DND-41 (cell line): ENCODE results near the gene ARHGEF16.

Experiments
- ATAC-seq: fragments of 200-7000 bp; cut with Tn5 transposase; 3 replicates; pipeline ENCODE4 v1.9.1; 2021; ENCODE audit warnings: low read depth; ENCODE audit not compliant: insufficient read depth
- DNase-seq: peaks from one replicate; pipeline ENCODE4 v3.0.0-alpha.2; 2020
- H2AFZ ChIP-seq: 2 replicates; pipeline ENCODE4 v1.6.0; 2012; ENCODE audit warnings: low read depth, low read length
- H3K27ac ChIP-seq: 2 replicates; pipeline ENCODE4 v1.5.1; 2012; ENCODE audit warnings: low read length, inconsistent platforms
- H3K27me3 ChIP-seq: fragments of 200-600 bp; sonication (generic); 2 replicates; pipeline ENCODE4 v1.6.0; 2012; ENCODE audit warnings: low read length, mild to moderate bottlenecking, inconsistent platforms; ENCODE audit not compliant: insufficient read depth, poor library complexity
- H3K36me3 ChIP-seq: 2 replicates; pipeline ENCODE4 v1.5.1; 2012; ENCODE audit warnings: low read length, inconsistent platforms; ENCODE audit not compliant: insufficient read depth
- H3K4me1 ChIP-seq: 2 replicates; pipeline ENCODE4 v1.5.1; 2012; ENCODE audit warnings: mild to moderate bottlenecking, low read length; ENCODE audit not compliant: insufficient read depth
- H3K4me2 ChIP-seq: 2 replicates; pipeline ENCODE4 v1.6.0; 2012; ENCODE audit warnings: mild to moderate bottlenecking, moderate library complexity, low read length, inconsistent platforms; ENCODE audit not compliant: insufficient read depth
- H3K4me3 ChIP-seq, 2 experiments: fragments of 200-600 bp in 1 of 2; shearing (Covaris generic) in 1 of 2; 2 replicates each; pipeline ENCODE4 v1.5.1; 2012 to 2016; ENCODE audit warnings: inconsistent platforms in 2 of 2, low read length in 2 of 2, mild to moderate bottlenecking in 2 of 2, low read depth in 1 of 2, moderate library complexity in 1 of 2
- H3K79me2 ChIP-seq: 2 replicates; pipeline ENCODE4 v1.6.0; 2012; ENCODE audit warnings: low read length, inconsistent platforms; ENCODE audit not compliant: insufficient read depth
- H3K9ac ChIP-seq: 2 replicates; pipeline ENCODE4 v1.6.0; 2012; ENCODE audit warnings: low read depth, mild to moderate bottlenecking, inconsistent platforms, low read length, moderate library complexity
- H3K9me3 ChIP-seq: 2 replicates; pipeline ENCODE4 v1.5.1; 2012; ENCODE audit warnings: low read length, moderate library complexity, mild to moderate bottlenecking, inconsistent platforms; ENCODE audit not compliant: insufficient read depth, severe bottlenecking
- H4K20me1 ChIP-seq: 2 replicates; pipeline ENCODE4 v1.6.0; 2012; ENCODE audit warnings: low read length; ENCODE audit not compliant: insufficient read depth
- CTCF ChIP-seq: IDR thresholded peaks from 2 replicates; pipeline ENCODE4 v1.5.1; 2012; ENCODE audit warnings: borderline replicate concordance, low read length, moderate library complexity, mild to moderate bottlenecking; ENCODE audit not compliant: poor library complexity, severe bottlenecking; ENCODE audit errors: extremely low read depth
- EZH2 ChIP-seq: IDR thresholded peaks from 3 replicates; pipeline ENCODE4 v1.6.1; 2012; ENCODE audit warnings: borderline replicate concordance, low read depth, mild to moderate bottlenecking, moderate library complexity, low read length, inconsistent platforms; ENCODE audit not compliant: severe bottlenecking

ARHGEF16 gene

GRCh38 chr1:3473381-3473844, 18.9 kb downstream of the ARHGEF16 start:
- DNase-seq: no peak
- Histone ChIP-seq H3K36me3 (no peaks in the 10 kb centered on the region), H3K9ac (no peak overlapping the region), H3K27me3 (no peaks in the 10 kb centered on the region), H3K79me2 (no peaks in the 10 kb centered on the region), H3K27ac (no peak overlapping the region), H2AFZ (no peak overlapping the region), H3K4me1 (no peaks in the 10 kb centered on the region), H3K4me3 (no peak overlapping the region), H3K9me3 (no peaks in the 10 kb centered on the region), H3K4me2 (no peak overlapping the region), H4K20me1 (peaks cover 5% of the 10 kb centered on the region; the same call in 1 of the 2 replicates)
- ATAC-seq: no peak
- TF ChIP-seq EZH2 (no peak), CTCF (no peak)

DNA sequence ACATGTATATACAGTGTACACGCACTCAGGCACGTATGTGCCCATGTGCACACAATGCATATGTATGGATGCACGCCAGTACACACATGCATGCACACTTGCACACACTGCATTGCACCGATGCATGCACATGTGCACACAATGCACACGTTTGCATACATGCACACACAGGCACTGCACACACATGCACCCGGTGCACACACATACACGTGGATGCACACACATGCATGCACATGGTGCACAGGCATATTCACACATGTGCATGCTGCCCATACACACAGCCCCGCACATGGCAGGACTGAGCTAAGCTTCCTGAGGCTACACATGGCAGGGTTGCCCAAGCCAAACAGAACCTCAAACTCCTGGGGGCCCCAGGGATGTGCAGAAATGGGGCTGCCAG, 19.6 kb downstream of the ARHGEF16 start:
- H4K20me1 ChIP-seq: peaks cover 5% of the 10 kb centered on the region; the same call in 1 of the 2 replicates
- no peak overlapping the region for H3K27ac ChIP-seq

DNA sequence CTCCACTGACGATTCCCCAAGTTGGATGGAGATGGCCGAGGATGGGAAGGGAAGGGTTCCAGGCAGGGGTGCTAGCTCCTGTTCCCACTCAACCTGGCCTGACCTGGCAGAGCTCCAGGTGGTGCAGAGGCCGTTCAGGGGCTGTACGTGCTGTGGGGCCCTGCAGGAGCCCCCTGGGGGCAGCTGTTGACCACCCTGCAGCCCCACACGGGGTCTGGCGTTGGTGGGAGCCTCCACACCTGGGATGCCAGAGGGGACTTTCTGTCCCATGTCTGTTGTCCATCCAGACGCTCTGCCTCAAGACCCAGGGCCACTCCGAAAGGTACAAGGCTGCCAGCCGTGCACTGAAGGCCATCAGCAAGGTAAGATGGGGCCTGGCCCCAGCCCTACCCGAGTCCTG, 20.0 kb downstream of the ARHGEF16 start:
- Histone ChIP-seq H3K27me3 (no peaks in the 10 kb centered on the region), H3K4me1 (no peaks in the 10 kb centered on the region), H3K27ac (no peak overlapping the region), H3K36me3 (no peaks in the 10 kb centered on the region), H3K4me2 (no peak overlapping the region), H3K79me2 (no peaks in the 10 kb centered on the region), H3K9me3 (no peaks in the 10 kb centered on the region), H2AFZ (no peak overlapping the region), H3K4me3 (no peak overlapping the region), H3K9ac (no peak overlapping the region), H4K20me1 (peaks cover 2% of the 10 kb centered on the region; the same call in 1 of the 2 replicates)
- TF ChIP-seq CTCF: no peak
- no peak for TF ChIP-seq EZH2
- no peak for DNase-seq
- no peak for ATAC-seq

More for the DNA sequence above, 19.6 kb downstream of the ARHGEF16 start:
- H2AFZ ChIP-seq: no peak overlapping the region
- no peaks in the 10 kb centered on the region for H3K9me3 ChIP-seq
- DNase-seq (no peak), ATAC-seq (no peak)
- H3K79me2 ChIP-seq: no peaks in the 10 kb centered on the region
- H3K4me2 ChIP-seq: no peak overlapping the region
- no peaks in the 10 kb centered on the region for H3K27me3 ChIP-seq
- H3K9ac ChIP-seq: no peak overlapping the region
- no peak for TF ChIP-seq CTCF
- TF ChIP-seq EZH2: no peak
- H3K4me3 ChIP-seq: no peak overlapping the region
- no peaks in the 10 kb centered on the region for H3K4me1 ChIP-seq
- H3K36me3 ChIP-seq: no peaks in the 10 kb centered on the region
